Loucy (cell line): ENCODE data around the gene C22orf31.

Source experiments
- H2AFZ ChIP-seq: fragments of 200-600 bp; sonication (generic); 2 replicates; pipeline ENCODE4 v1.6.0; 2016; ENCODE audit warnings: antibody characterized with exemption, mild to moderate bottlenecking, low read length, moderate library complexity
- H3F3A ChIP-seq: fragments of 200-600 bp; 2 replicates; pipeline ENCODE4 v1.6.0; 2016; ENCODE audit warnings: antibody characterized with exemption, low read depth, mild to moderate bottlenecking
- H3K27me3 ChIP-seq: fragments of 200-600 bp; sonication (generic); 2 replicates; pipeline ENCODE4 v1.6.1; 2014; ENCODE audit warnings: low read length, mild to moderate bottlenecking; ENCODE audit not compliant: insufficient read depth, poor library complexity, severe bottlenecking
- H3K36me3 ChIP-seq: fragments of 200-600 bp; sonication (generic); 2 replicates; pipeline ENCODE4 v1.6.1; 2016; ENCODE audit warnings: low read length; ENCODE audit not compliant: insufficient read depth
- H3K4me1 ChIP-seq: fragments of 200-600 bp; sonication (generic); 2 replicates; pipeline ENCODE4 v1.5.1; 2014; ENCODE audit warnings: low read length, mild to moderate bottlenecking; ENCODE audit not compliant: insufficient read depth, poor library complexity, severe bottlenecking
- H3K4me2 ChIP-seq: fragments of 200-600 bp; sonication (generic); 2 replicates; pipeline ENCODE4 v1.6.0; 2014; ENCODE audit warnings: antibody characterized with exemption, low read length, low read depth, mild to moderate bottlenecking; ENCODE audit not compliant: poor library complexity, severe bottlenecking
- H3K4me3 ChIP-seq: fragments of 200-600 bp; sonication (generic); 2 replicates; pipeline ENCODE4 v1.5.1; 2014; ENCODE audit warnings: low read length, mild to moderate bottlenecking, mixed read lengths; ENCODE audit not compliant: poor library complexity, severe bottlenecking
- H3K79me2 ChIP-seq: fragments of 200-600 bp; sonication (generic); 2 replicates; pipeline ENCODE4 v1.6.1; 2014; ENCODE audit warnings: low read length; ENCODE audit not compliant: insufficient read depth
- H3K9ac ChIP-seq: fragments of 200-600 bp; sonication (generic); 2 replicates; pipeline ENCODE4 v1.6.0; 2014; ENCODE audit warnings: mild to moderate bottlenecking, low read depth, low read length, moderate library complexity; ENCODE audit not compliant: poor library complexity, severe bottlenecking
- H3K9me2 ChIP-seq: fragments of 200-600 bp; sonication (generic); replicated peaks from 2 replicates; pipeline ENCODE4 v1.6.1; 2016; ENCODE audit warnings: low read depth, low read length, mixed read lengths
- H3K9me3 ChIP-seq: fragments of 200-600 bp; sonication (generic); 2 replicates; pipeline ENCODE4 v1.6.1; 2014; ENCODE audit warnings: mild to moderate bottlenecking, antibody characterized with exemption, low read length, low read depth; ENCODE audit not compliant: insufficient read depth
- H4K20me1 ChIP-seq: fragments of 200-600 bp; sonication (generic); 2 replicates; pipeline ENCODE4 v1.6.0; 2014; ENCODE audit warnings: antibody characterized with exemption, low read length, mild to moderate bottlenecking; ENCODE audit not compliant: insufficient read depth, poor library complexity, severe bottlenecking
- CTCF ChIP-seq: fragments of 200-600 bp; sonication (generic); conservative IDR thresholded peaks from 2 replicates; pipeline ENCODE4 v1.5.1; 2014; ENCODE audit warnings: mild to moderate bottlenecking, antibody characterized with exemption, low read length
- EZH2phosphoT487 ChIP-seq: fragments of 200-600 bp; IDR thresholded peaks from 2 replicates; pipeline ENCODE4 v1.6.1; 2018; ENCODE audit warnings: antibody characterized with exemption, mild to moderate bottlenecking, moderate library complexity, borderline replicate concordance

The C22orf31 gene

GRCh38 chr22:29060251-29060869 lies 1.3 kb downstream of the C22orf31 start:
- Histone ChIP-seq H3K9me3 (no peaks in the 10 kb centered on the region), H3K4me2 (no peak overlapping the region), H2AFZ (no peak overlapping the region), H3K79me2 (no peaks in the 10 kb centered on the region), H3K36me3 (no peaks in the 10 kb centered on the region), H3K4me3 (no peak overlapping the region), H3K9me2 (no peaks in the 10 kb centered on the region), H3F3A (no peaks in the 10 kb centered on the region), H3K4me1 (peaks cover 6% of the 10 kb centered on the region), H4K20me1 (no peaks in the 10 kb centered on the region), H3K27me3 (no peaks in the 10 kb centered on the region), H3K9ac (no peak overlapping the region)
- no peak for TF ChIP-seq EZH2phosphoT487
- TF ChIP-seq CTCF = no peak; the same call in 1 of the 2 replicates

- Histone ChIP-seq H3K9me3 (no peaks in the 10 kb centered on the region), H3F3A (no peaks in the 10 kb centered on the region), H3K79me2 (no peaks in the 10 kb centered on the region), H3K4me1 (peaks cover 3% of the 10 kb centered on the region), H3K4me3 (no peak overlapping the region), H3K36me3 (no peaks in the 10 kb centered on the region), H3K4me2 (no peak overlapping the region), H4K20me1 (no peaks in the 10 kb centered on the region), H3K27me3 (no peaks in the 10 kb centered on the region), H3K9me2 (no peaks in the 10 kb centered on the region), H2AFZ (no peak overlapping the region), H3K9ac (no peak overlapping the region)
- TF ChIP-seq CTCF (no peak), EZH2phosphoT487 (no peak)
Measured at GRCh38 chr22:29056472-29056871, 5.2 kb downstream of the C22orf31 start.

- Histone ChIP-seq H3K9me3 (no peaks in the 10 kb centered on the region), H3K4me1 (peaks cover 3% of the 10 kb centered on the region), H2AFZ (no peak overlapping the region), H3K79me2 (no peaks in the 10 kb centered on the region), H3K9me2 (no peaks in the 10 kb centered on the region), H3K27me3 (no peaks in the 10 kb centered on the region), H3F3A (no peaks in the 10 kb centered on the region), H3K9ac (no peak overlapping the region), H3K4me3 (no peak overlapping the region), H4K20me1 (no peaks in the 10 kb centered on the region), H3K4me2 (no peak overlapping the region), H3K36me3 (peaks cover 9% of the 10 kb centered on the region; the same call in 1 of the 2 replicates)
- no peak for TF ChIP-seq CTCF
- TF ChIP-seq EZH2phosphoT487 = no peak
Measured at GRCh38 chr22:29055192-29055830, 6.3 kb downstream of the C22orf31 start.
